Measurements from ENCODE around the gene ARMH4.

GRCh38 chr14:58026967-58027366 lies 125.0 kb downstream of the ARMH4 start:
- TF ChIP-seq POLR2A (IDR thresholded peaks at IDR 0.05) (no peak), CTCF (IDR thresholded peaks at IDR 0.05 in 8 of 11, conservative IDR thresholded peaks at IDR 0.05 in 3 of 11) (no peak)

Data from spleen (tissue), 7 donors.